ENCODE results near the gene ARMC10. TPM values are rescaled to one million over a fixed set of nuclear protein-coding genes. Genes with fewer than 3 reads are reported as not detected.

Gene ARMC10
- total and polyA plus RNA-seq, 4 donors, result 14.6 to 20.1 (median 18.8) TPM

DNA sequence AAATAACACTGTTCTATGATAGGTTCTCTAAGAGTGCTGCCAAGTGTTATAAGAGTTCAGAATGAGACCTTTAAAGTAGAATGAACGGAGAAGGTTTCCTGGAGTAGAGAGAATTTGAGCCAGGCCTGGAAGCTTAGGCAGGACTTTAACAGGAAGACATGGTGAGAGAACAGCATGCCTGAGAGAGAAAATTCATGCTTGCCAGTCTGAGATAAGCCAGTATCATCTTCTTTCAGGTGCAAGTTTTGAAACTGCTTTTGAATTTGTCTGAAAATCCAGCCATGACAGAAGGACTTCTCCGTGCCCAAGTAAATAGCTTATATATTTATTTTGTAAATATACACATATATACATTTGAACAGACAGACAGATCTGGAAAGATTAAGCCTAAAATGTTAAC lies 22.1 kb downstream of the ARMC10 start:
- no peak for DNase-seq (ENCODE audit: low spot score)
- Histone ChIP-seq H3K9ac (ENCODE audit: low read depth in 1 of 2, low read length in 2 of 2) (no peak overlapping the region), H3K9me3 (ENCODE audit: control insufficient read depth in 4 of 4, low read length in 3 of 4) (no peaks in the 10 kb centered on the region), H3K36me3 (ENCODE audit: control insufficient read depth in 4 of 4, insufficient read depth in 3 of 4, low read depth in 1 of 4, low read length in 3 of 4) (peaks cover 3 to 9% (median 8%) of the 10 kb centered on the region in 4 donors), H3K27me3 (ENCODE audit: control insufficient read depth in 4 of 4, insufficient read depth in 4 of 4, low read length in 3 of 4) (no peaks in the 10 kb centered on the region), H3K4me3 (ENCODE audit: low read depth in 1 of 3, low read length in 3 of 3) (no peak overlapping the region), H3K4me1 (ENCODE audit: control insufficient read depth in 4 of 4, insufficient read depth in 4 of 4, low read length in 3 of 4) (peaks cover 0 to 4% (median 0%) of the 10 kb centered on the region in 4 donors), H3K27ac (ENCODE audit: low read depth in 1 of 2, low read length in 2 of 2) (no peak overlapping the region)
- TF ChIP-seq GABPA (IDR thresholded peaks at IDR 0.05 in 1 of 2, conservative IDR thresholded peaks at IDR 0.05 in 1 of 2) (no peak), HNF4A (conservative IDR thresholded peaks at IDR 0.05) (no peak), FOXA1 (IDR thresholded peaks at IDR 0.05) (no peak), HNF4G (IDR thresholded peaks at IDR 0.05) (no peak), TAF1 (conservative IDR thresholded peaks at IDR 0.05) (no peak)
- TF ChIP-seq, protein P1, sequence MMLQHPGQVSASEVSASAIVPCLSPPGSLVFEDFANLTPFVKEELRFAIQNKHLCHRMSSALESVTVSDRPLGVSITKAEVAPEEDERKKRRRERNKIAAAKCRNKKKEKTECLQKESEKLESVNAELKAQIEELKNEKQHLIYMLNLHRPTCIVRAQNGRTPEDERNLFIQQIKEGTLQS (IDR thresholded peaks at IDR 0.05), result no peak
- TF ChIP-seq, protein P2, sequence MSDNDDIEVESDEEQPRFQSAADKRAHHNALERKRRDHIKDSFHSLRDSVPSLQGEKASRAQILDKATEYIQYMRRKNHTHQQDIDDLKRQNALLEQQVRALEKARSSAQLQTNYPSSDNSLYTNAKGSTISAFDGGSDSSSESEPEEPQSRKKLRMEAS (IDR thresholded peaks at IDR 0.05), result no peak
- 97% methylated on average over 2 of the region's 2 CpGs for WGBS

GRCh38 chr7:103100348-103100747 lies 25.4 kb downstream of the ARMC10 start:
- TF ChIP-seq CTCF (IDR thresholded peaks at IDR 0.05; ENCODE audit: low read depth, low read length, missing input control) (no peak), HNF4A (conservative IDR thresholded peaks at IDR 0.05) (no peak), FOXA2 (IDR thresholded peaks at IDR 0.05) (no peak), HNF4G (IDR thresholded peaks at IDR 0.05) (no peak), NR2F2 (IDR thresholded peaks at IDR 0.05) (no peak), RAD21 (IDR thresholded peaks at IDR 0.05) (no peak), TAF1 (conservative IDR thresholded peaks at IDR 0.05) (no peak), FOXA1 (IDR thresholded peaks at IDR 0.05) (no peak), YY1 (IDR thresholded peaks at IDR 0.05) (no peak), GABPA (IDR thresholded peaks at IDR 0.05 in 1 of 2, conservative IDR thresholded peaks at IDR 0.05 in 1 of 2) (no peak), JUND (IDR thresholded peaks at IDR 0.05) (no peak)
- TF ChIP-seq, protein P2 (IDR thresholded peaks at IDR 0.05), result no peak
- TF ChIP-seq, protein P3, sequence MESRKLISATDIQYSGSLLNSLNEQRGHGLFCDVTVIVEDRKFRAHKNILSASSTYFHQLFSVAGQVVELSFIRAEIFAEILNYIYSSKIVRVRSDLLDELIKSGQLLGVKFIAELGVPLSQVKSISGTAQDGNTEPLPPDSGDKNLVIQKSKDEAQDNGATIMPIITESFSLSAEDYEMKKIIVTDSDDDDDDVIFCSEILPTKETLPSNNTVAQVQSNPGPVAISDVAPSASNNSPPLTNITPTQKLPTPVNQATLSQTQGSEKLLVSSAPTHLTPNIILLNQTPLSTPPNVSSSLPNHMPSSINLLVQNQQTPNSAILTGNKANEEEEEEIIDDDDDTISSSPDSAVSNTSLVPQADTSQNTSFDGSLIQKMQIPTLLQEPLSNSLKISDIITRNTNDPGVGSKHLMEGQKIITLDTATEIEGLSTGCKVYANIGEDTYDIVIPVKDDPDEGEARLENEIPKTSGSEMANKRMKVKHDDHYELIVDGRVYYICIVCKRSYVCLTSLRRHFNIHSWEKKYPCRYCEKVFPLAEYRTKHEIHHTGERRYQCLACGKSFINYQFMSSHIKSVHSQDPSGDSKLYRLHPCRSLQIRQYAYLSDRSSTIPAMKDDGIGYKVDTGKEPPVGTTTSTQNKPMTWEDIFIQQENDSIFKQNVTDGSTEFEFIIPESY (IDR thresholded peaks at IDR 0.05), result no peak
- TF ChIP-seq, protein P4, sequence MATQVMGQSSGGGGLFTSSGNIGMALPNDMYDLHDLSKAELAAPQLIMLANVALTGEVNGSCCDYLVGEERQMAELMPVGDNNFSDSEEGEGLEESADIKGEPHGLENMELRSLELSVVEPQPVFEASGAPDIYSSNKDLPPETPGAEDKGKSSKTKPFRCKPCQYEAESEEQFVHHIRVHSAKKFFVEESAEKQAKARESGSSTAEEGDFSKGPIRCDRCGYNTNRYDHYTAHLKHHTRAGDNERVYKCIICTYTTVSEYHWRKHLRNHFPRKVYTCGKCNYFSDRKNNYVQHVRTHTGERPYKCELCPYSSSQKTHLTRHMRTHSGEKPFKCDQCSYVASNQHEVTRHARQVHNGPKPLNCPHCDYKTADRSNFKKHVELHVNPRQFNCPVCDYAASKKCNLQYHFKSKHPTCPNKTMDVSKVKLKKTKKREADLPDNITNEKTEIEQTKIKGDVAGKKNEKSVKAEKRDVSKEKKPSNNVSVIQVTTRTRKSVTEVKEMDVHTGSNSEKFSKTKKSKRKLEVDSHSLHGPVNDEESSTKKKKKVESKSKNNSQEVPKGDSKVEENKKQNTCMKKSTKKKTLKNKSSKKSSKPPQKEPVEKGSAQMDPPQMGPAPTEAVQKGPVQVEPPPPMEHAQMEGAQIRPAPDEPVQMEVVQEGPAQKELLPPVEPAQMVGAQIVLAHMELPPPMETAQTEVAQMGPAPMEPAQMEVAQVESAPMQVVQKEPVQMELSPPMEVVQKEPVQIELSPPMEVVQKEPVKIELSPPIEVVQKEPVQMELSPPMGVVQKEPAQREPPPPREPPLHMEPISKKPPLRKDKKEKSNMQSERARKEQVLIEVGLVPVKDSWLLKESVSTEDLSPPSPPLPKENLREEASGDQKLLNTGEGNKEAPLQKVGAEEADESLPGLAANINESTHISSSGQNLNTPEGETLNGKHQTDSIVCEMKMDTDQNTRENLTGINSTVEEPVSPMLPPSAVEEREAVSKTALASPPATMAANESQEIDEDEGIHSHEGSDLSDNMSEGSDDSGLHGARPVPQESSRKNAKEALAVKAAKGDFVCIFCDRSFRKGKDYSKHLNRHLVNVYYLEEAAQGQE (IDR thresholded peaks at IDR 0.05), result no peak
- TF ChIP-seq, protein P1 (IDR thresholded peaks at IDR 0.05), result no peak
- Histone ChIP-seq H3K4me3 (ENCODE audit: low read depth in 1 of 3, low read length in 3 of 3) (no peak overlapping the region), H3K4me1 (ENCODE audit: control insufficient read depth in 4 of 4, insufficient read depth in 4 of 4, low read length in 3 of 4) (peaks cover 0 to 4% (median 0%) of the 10 kb centered on the region in 4 donors), H3K9me3 (ENCODE audit: control insufficient read depth in 4 of 4, low read length in 3 of 4) (no peaks in the 10 kb centered on the region), H3K27me3 (ENCODE audit: control insufficient read depth in 4 of 4, insufficient read depth in 4 of 4, low read length in 3 of 4) (no peaks in the 10 kb centered on the region), H3K9ac (ENCODE audit: low read depth in 1 of 2, low read length in 2 of 2) (no peak overlapping the region), H3K36me3 (ENCODE audit: control insufficient read depth in 4 of 4, insufficient read depth in 3 of 4, low read depth in 1 of 4, low read length in 3 of 4) (peaks cover 3 to 15% (median 12%) of the 10 kb centered on the region in 4 donors), H3K27ac (ENCODE audit: low read depth in 1 of 2, low read length in 2 of 2) (no peak overlapping the region)
- 64% methylated on average over 3 of the region's 3 CpGs for WGBS
- DNase-seq (ENCODE audit: low spot score), result no peak

Measured in liver (tissue), 9 donors.